Liver (tissue), 9 donors: ENCODE results near the gene ZFP36L1. TPM values are rescaled to one million over a fixed set of nuclear protein-coding genes. Genes with fewer than 3 reads are reported as not detected.

Source experiments
- DNase-seq: peaks from one replicate; pipeline ENCODE4 v3.0.0-alpha.2; 2017; ENCODE audit warnings: low spot score
- H3K27ac ChIP-seq, 2 donors: one replicate each; pipeline ENCODE4 v1.7.0; 2013; ENCODE audit warnings: inconsistent platforms in 2 of 2, low read length in 2 of 2, control low read depth in 1 of 2, low read depth in 1 of 2, mild to moderate bottlenecking in 1 of 2
- H3K27me3 ChIP-seq, 4 donors: one replicate each; pipeline versions ENCODE4 v1.6.1 to v1.7.0; 2013; ENCODE audit warnings: low read length in 3 of 4, inconsistent platforms in 1 of 4, mild to moderate bottlenecking in 1 of 4, moderate library complexity in 1 of 4; ENCODE audit not compliant: control insufficient read depth in 4 of 4, insufficient read depth in 4 of 4
- H3K36me3 ChIP-seq, 4 donors: one replicate each; pipeline versions ENCODE4 v1.6.1 to v1.7.0; 2013; ENCODE audit warnings: low read length in 3 of 4, mild to moderate bottlenecking in 3 of 4, low read depth in 1 of 4, moderate library complexity in 1 of 4; ENCODE audit not compliant: control insufficient read depth in 4 of 4, insufficient read depth in 3 of 4
- H3K4me1 ChIP-seq, 4 donors: one replicate each; pipeline versions ENCODE4 v1.6.1 to v1.7.0; 2013; ENCODE audit warnings: low read length in 3 of 4, mild to moderate bottlenecking in 3 of 4, moderate library complexity in 1 of 4; ENCODE audit not compliant: control insufficient read depth in 4 of 4, insufficient read depth in 4 of 4
- H3K4me3 ChIP-seq, 3 donors: one replicate each; pipeline versions ENCODE4 v1.6.1 to v1.7.0; 2013; ENCODE audit warnings: low read length in 3 of 3, control low read depth in 1 of 3, low read depth in 1 of 3, mild to moderate bottlenecking in 1 of 3
- H3K9ac ChIP-seq, 2 donors: one replicate each; pipeline ENCODE4 v1.7.0; 2013; ENCODE audit warnings: low read length in 2 of 2, mild to moderate bottlenecking in 2 of 2, moderate library complexity in 2 of 2, control low read depth in 1 of 2, low read depth in 1 of 2
- H3K9me3 ChIP-seq, 4 donors: one replicate each; pipeline versions ENCODE4 v1.6.1 to v1.7.0; 2013; ENCODE audit warnings: low read length in 3 of 4; ENCODE audit not compliant: control insufficient read depth in 4 of 4
- ATF3 ChIP-seq: IDR thresholded peaks from 2 replicates; pipeline ENCODE4 v1.6.1; 2016; ENCODE audit warnings: antibody characterized with exemption
- EGR1 ChIP-seq, 2 donors: IDR thresholded peaks; 2 replicates each; pipeline ENCODE4 v1.6.1; 2016 to 2018; ENCODE audit warnings: antibody characterized with exemption in 2 of 2, low read depth in 2 of 2
- FOXA1 ChIP-seq: IDR thresholded peaks from 2 replicates; pipeline ENCODE4 v1.6.1; 2016; ENCODE audit warnings: antibody characterized with exemption
- FOXA2 ChIP-seq: IDR thresholded peaks from 2 replicates; pipeline ENCODE4 v1.6.1; 2016; ENCODE audit warnings: antibody characterized with exemption
- GABPA ChIP-seq, 2 donors: IDR thresholded peaks in 1 of 2; conservative IDR thresholded peaks in 1 of 2; 2 replicates each; pipeline ENCODE4 v1.6.1; 2016; ENCODE audit warnings: antibody characterized with exemption in 2 of 2, mild to moderate bottlenecking in 1 of 2, moderate library complexity in 1 of 2
- HNF4A ChIP-seq, 2 donors: conservative IDR thresholded peaks; 2 replicates each; pipeline ENCODE4 v1.6.1; 2016; ENCODE audit warnings: antibody characterized with exemption in 2 of 2, mild to moderate bottlenecking in 2 of 2
- HNF4G ChIP-seq: IDR thresholded peaks from 2 replicates; pipeline ENCODE4 v1.6.1; 2016; ENCODE audit warnings: antibody characterized with exemption
- JUND ChIP-seq, 2 donors: IDR thresholded peaks; 2 replicates each; pipeline ENCODE4 v1.6.1; 2016; ENCODE audit warnings: antibody characterized with exemption in 2 of 2
- NR2F2 ChIP-seq: IDR thresholded peaks from 2 replicates; pipeline ENCODE4 v1.6.1; 2016; ENCODE audit warnings: antibody characterized with exemption
- RAD21 ChIP-seq, 2 donors: IDR thresholded peaks; 2 replicates each; pipeline ENCODE4 v1.6.1; 2016; ENCODE audit warnings: antibody characterized with exemption in 2 of 2, mild to moderate bottlenecking in 2 of 2
- RXRA ChIP-seq, 2 donors: IDR thresholded peaks; 2 replicates each; pipeline ENCODE4 v1.6.1; 2017 to 2018; ENCODE audit warnings: antibody characterized with exemption in 2 of 2, mild to moderate bottlenecking in 1 of 2
- SP1 ChIP-seq: IDR thresholded peaks from 2 replicates; pipeline ENCODE4 v1.6.1; 2018; ENCODE audit warnings: antibody characterized with exemption, mild to moderate bottlenecking
- TAF1 ChIP-seq: conservative IDR thresholded peaks from 2 replicates; pipeline ENCODE4 v1.6.1; 2016; ENCODE audit warnings: antibody characterized with exemption, mild to moderate bottlenecking
- YY1 ChIP-seq: IDR thresholded peaks from 2 replicates; pipeline ENCODE4 v1.6.1; 2016; ENCODE audit warnings: antibody characterized with exemption, mild to moderate bottlenecking
- WGBS: extraction: QIAGEN DNeasy Blood & Tissue Kit; methylation state at CpG from one replicate; pipeline ENCODE4 v1.1.7; 2013; 5-methylcytosine and 5-hydroxymethylcytosine counted together
- polyA plus RNA-seq, 2 donors: library from polyadenylated mRNA; stranded (reverse) in 1 of 2; unstranded in 1 of 2; fragments of 200-250 nt in 1 of 2; fragments of >200 nt in 1 of 2; fragmentation: Nextera tagmentation in 1 of 2; extraction: Ambion mirVana in 1 of 2; gene quantifications; one replicate each; pipeline versions ENCODE4 v1.2.1 to v1.2.3, GENCODE V29; 2013 to 2015
- total RNA-seq, 2 donors: library from RNA; depleted of rRNA; stranded (reverse); fragments of >200 nt; gene quantifications; one replicate each; pipeline ENCODE4 v1.2.3, GENCODE V29; 2014
- TF ChIP-seq, protein P1 (sequence below): fragments of 150-350 bp; IDR thresholded peaks from 2 replicates; pipeline ENCODE4 v1.5.1; 2017; ENCODE audit warnings: improper control_type of control experiment, low read depth, low read length; ENCODE audit not compliant: missing input control
- TF ChIP-seq, protein P2 (sequence below): IDR thresholded peaks from 2 replicates; pipeline ENCODE4 v1.6.1; 2016; ENCODE audit warnings: antibody characterized with exemption, mild to moderate bottlenecking
- TF ChIP-seq, protein P3 (sequence below): IDR thresholded peaks from 2 replicates; pipeline ENCODE4 v1.6.1; 2016; ENCODE audit warnings: antibody characterized with exemption
- TF ChIP-seq, protein P4 (sequence below): IDR thresholded peaks from 2 replicates; pipeline ENCODE4 v1.6.1; 2016; ENCODE audit warnings: antibody characterized with exemption
- donor health status: healthy.
- donor health status: healthy.
- donor health status: healthy.
- donor health status: healthy.
- donor health status: healthy.

ZFP36L1 gene
- total and polyA plus RNA-seq, 4 donors = 25.0 to 170 (median 69.5) TPM

- Histone ChIP-seq H3K27ac (peak overlapping the region; percentile 96 to 98), H3K9me3 (no peaks in the 10 kb centered on the region), H3K36me3 (no peaks in the 10 kb centered on the region), H3K4me1 (peaks cover 22 to 61% (median 50%) of the 10 kb centered on the region in 4 donors), H3K27me3 (no peaks in the 10 kb centered on the region), H3K9ac (peak overlapping the region; percentile 75 to 84), H3K4me3 (peak overlapping the region; percentile 55 to 67 (median 62))
- DNase-seq = no peak
- 42% methylated on average over 16 of the region's 16 CpGs for WGBS
- TF ChIP-seq ATF3 (no peak), GABPA (IDR thresholded peaks at IDR 0.05 in 1 of 2, conservative IDR thresholded peaks at IDR 0.05 in 1 of 2) (no peak), YY1 (no peak), EGR1 (IDR thresholded peaks at IDR 0.05; ENCODE audit: low read depth in 2 of 2) (no peak), HNF4G (peak; percentile 30), HNF4A (conservative IDR thresholded peaks at IDR 0.05) (peak; percentile 68 to 70), NR2F2 (no peak), FOXA2 (no peak), TAF1 (no peak), FOXA1 (no peak), RXRA (IDR thresholded peaks at IDR 0.05) (peak; percentile 64 to 70), RAD21 (IDR thresholded peaks at IDR 0.05) (no peak), JUND (IDR thresholded peaks at IDR 0.05) (no peak), SP1 (peak; percentile 44)
- TF ChIP-seq, protein P1, sequence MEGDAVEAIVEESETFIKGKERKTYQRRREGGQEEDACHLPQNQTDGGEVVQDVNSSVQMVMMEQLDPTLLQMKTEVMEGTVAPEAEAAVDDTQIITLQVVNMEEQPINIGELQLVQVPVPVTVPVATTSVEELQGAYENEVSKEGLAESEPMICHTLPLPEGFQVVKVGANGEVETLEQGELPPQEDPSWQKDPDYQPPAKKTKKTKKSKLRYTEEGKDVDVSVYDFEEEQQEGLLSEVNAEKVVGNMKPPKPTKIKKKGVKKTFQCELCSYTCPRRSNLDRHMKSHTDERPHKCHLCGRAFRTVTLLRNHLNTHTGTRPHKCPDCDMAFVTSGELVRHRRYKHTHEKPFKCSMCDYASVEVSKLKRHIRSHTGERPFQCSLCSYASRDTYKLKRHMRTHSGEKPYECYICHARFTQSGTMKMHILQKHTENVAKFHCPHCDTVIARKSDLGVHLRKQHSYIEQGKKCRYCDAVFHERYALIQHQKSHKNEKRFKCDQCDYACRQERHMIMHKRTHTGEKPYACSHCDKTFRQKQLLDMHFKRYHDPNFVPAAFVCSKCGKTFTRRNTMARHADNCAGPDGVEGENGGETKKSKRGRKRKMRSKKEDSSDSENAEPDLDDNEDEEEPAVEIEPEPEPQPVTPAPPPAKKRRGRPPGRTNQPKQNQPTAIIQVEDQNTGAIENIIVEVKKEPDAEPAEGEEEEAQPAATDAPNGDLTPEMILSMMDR = no peak
- TF ChIP-seq, protein P2, sequence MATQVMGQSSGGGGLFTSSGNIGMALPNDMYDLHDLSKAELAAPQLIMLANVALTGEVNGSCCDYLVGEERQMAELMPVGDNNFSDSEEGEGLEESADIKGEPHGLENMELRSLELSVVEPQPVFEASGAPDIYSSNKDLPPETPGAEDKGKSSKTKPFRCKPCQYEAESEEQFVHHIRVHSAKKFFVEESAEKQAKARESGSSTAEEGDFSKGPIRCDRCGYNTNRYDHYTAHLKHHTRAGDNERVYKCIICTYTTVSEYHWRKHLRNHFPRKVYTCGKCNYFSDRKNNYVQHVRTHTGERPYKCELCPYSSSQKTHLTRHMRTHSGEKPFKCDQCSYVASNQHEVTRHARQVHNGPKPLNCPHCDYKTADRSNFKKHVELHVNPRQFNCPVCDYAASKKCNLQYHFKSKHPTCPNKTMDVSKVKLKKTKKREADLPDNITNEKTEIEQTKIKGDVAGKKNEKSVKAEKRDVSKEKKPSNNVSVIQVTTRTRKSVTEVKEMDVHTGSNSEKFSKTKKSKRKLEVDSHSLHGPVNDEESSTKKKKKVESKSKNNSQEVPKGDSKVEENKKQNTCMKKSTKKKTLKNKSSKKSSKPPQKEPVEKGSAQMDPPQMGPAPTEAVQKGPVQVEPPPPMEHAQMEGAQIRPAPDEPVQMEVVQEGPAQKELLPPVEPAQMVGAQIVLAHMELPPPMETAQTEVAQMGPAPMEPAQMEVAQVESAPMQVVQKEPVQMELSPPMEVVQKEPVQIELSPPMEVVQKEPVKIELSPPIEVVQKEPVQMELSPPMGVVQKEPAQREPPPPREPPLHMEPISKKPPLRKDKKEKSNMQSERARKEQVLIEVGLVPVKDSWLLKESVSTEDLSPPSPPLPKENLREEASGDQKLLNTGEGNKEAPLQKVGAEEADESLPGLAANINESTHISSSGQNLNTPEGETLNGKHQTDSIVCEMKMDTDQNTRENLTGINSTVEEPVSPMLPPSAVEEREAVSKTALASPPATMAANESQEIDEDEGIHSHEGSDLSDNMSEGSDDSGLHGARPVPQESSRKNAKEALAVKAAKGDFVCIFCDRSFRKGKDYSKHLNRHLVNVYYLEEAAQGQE = no peak
- TF ChIP-seq, protein P3, sequence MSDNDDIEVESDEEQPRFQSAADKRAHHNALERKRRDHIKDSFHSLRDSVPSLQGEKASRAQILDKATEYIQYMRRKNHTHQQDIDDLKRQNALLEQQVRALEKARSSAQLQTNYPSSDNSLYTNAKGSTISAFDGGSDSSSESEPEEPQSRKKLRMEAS = no peak
- TF ChIP-seq, protein P4, sequence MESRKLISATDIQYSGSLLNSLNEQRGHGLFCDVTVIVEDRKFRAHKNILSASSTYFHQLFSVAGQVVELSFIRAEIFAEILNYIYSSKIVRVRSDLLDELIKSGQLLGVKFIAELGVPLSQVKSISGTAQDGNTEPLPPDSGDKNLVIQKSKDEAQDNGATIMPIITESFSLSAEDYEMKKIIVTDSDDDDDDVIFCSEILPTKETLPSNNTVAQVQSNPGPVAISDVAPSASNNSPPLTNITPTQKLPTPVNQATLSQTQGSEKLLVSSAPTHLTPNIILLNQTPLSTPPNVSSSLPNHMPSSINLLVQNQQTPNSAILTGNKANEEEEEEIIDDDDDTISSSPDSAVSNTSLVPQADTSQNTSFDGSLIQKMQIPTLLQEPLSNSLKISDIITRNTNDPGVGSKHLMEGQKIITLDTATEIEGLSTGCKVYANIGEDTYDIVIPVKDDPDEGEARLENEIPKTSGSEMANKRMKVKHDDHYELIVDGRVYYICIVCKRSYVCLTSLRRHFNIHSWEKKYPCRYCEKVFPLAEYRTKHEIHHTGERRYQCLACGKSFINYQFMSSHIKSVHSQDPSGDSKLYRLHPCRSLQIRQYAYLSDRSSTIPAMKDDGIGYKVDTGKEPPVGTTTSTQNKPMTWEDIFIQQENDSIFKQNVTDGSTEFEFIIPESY = no peak
Measured at GRCh38 chr14:68815298-68816182, 22.7 kb upstream of the ZFP36L1 start.
